Calu3 (cell line): ENCODE data around the gene CTNNA2. TPM values are rescaled to one million over a fixed set of nuclear protein-coding genes. Genes with fewer than 3 reads are reported as not detected.

Experiments
- BruUV-seq: library from RNA; stranded (reverse); fragments of 400-500 nt; replicated peaks from 2 replicates; lab custom pipeline; 2021; lab: Mats Ljungman, UMichigan
- CTCF ChIA-PET: fragments of 300-600 bp; sonication (Branson Sonifier 250); formaldehyde crosslinking; loops from one replicate; lab custom pipeline; 2022; ENCODE audit warnings: antibody characterized with exemption; lab: Charles Lee
- DNase-seq: peaks from one replicate; pipeline ENCODE4 v3.0.0; 2022
- H3K27ac Mint-ChIP-seq: one replicate; pipeline ENCODE4 v1.8.0; 2022; ENCODE audit warnings: mixed read lengths; ENCODE audit not compliant: unreplicated experiment
- H3K27me3 Mint-ChIP-seq: one replicate; pipeline ENCODE4 v1.8.0; 2022; ENCODE audit warnings: mixed read lengths; ENCODE audit not compliant: unreplicated experiment
- H3K36me3 Mint-ChIP-seq: one replicate; pipeline ENCODE4 v1.8.0; 2022; ENCODE audit warnings: mild to moderate bottlenecking, moderate library complexity, mixed read lengths; ENCODE audit not compliant: insufficient read depth, unreplicated experiment
- H3K4me1 Mint-ChIP-seq: one replicate; pipeline ENCODE4 v1.8.0; 2022; ENCODE audit warnings: mild to moderate bottlenecking, low read depth, mixed read lengths; ENCODE audit not compliant: unreplicated experiment
- H3K4me3 Mint-ChIP-seq: one replicate; pipeline ENCODE4 v1.8.0; 2022; ENCODE audit warnings: mild to moderate bottlenecking, low read depth, moderate library complexity, mixed read lengths; ENCODE audit not compliant: unreplicated experiment
- H3K9me3 Mint-ChIP-seq: one replicate; pipeline ENCODE4 v1.8.0; 2022; ENCODE audit warnings: low read depth, mixed read lengths; ENCODE audit not compliant: unreplicated experiment
- intact Hi-C: fragments of 100-400 bp; cut with micrococcal nuclease; formaldehyde crosslinking; loops from one replicate; pipeline ENCODE4 v1.10.0; 2022; ENCODE audit not compliant: unreplicated experiment
- total RNA-seq: library from RNA; stranded (reverse); gene quantifications from 2 replicates; pipeline ENCODE4 v1.2.3, GENCODE V29; 2022
- TF ChIP-seq, protein P1 (sequence below): fragments of 200-600 bp; IDR thresholded peaks from one replicate; pipeline ENCODE4 v1.8.0; 2022; ENCODE audit warnings: antibody characterized with exemption; ENCODE audit not compliant: unreplicated experiment

The CTNNA2 gene
- total RNA-seq, 1 experiment from 2014 or later: not detected

DNA sequence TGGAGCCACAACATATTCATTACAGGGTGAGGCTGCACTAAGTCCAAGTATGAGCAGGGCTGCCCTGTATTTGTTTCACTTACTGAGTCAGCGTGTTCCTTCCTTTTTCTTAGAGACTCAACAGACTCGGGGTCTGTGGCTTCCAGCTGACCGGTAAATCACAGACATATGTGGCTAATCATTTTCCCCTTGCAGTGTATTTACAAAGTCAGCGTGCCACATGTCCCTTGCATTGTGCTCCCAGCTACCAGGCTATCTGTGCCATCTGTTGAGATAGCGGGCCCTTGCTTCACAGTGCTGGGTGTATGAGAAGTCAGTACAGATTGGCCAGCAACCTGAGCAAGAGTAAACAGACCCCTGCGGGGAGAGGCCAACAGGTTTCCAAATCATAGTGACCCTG lies 537.4 kb downstream of the CTNNA2 start:
- intact Hi-C loops: no loop called here
- no peak overlapping the region for H3K27ac Mint-ChIP-seq
- CTCF ChIA-PET: no interaction called here
- H3K36me3 Mint-ChIP-seq: no peaks in the 10 kb centered on the region
- no peaks in the 10 kb centered on the region for H3K4me1 Mint-ChIP-seq
- peaks cover 3% of the 10 kb centered on the region for H3K9me3 Mint-ChIP-seq
- no peaks in the 10 kb centered on the region for H3K27me3 Mint-ChIP-seq
- no TSS peak for BruUV-seq
- H3K4me3 Mint-ChIP-seq: no peak overlapping the region
- no peak for DNase-seq
- TF ChIP-seq, protein P1, sequence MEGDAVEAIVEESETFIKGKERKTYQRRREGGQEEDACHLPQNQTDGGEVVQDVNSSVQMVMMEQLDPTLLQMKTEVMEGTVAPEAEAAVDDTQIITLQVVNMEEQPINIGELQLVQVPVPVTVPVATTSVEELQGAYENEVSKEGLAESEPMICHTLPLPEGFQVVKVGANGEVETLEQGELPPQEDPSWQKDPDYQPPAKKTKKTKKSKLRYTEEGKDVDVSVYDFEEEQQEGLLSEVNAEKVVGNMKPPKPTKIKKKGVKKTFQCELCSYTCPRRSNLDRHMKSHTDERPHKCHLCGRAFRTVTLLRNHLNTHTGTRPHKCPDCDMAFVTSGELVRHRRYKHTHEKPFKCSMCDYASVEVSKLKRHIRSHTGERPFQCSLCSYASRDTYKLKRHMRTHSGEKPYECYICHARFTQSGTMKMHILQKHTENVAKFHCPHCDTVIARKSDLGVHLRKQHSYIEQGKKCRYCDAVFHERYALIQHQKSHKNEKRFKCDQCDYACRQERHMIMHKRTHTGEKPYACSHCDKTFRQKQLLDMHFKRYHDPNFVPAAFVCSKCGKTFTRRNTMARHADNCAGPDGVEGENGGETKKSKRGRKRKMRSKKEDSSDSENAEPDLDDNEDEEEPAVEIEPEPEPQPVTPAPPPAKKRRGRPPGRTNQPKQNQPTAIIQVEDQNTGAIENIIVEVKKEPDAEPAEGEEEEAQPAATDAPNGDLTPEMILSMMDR: no peak

DNA sequence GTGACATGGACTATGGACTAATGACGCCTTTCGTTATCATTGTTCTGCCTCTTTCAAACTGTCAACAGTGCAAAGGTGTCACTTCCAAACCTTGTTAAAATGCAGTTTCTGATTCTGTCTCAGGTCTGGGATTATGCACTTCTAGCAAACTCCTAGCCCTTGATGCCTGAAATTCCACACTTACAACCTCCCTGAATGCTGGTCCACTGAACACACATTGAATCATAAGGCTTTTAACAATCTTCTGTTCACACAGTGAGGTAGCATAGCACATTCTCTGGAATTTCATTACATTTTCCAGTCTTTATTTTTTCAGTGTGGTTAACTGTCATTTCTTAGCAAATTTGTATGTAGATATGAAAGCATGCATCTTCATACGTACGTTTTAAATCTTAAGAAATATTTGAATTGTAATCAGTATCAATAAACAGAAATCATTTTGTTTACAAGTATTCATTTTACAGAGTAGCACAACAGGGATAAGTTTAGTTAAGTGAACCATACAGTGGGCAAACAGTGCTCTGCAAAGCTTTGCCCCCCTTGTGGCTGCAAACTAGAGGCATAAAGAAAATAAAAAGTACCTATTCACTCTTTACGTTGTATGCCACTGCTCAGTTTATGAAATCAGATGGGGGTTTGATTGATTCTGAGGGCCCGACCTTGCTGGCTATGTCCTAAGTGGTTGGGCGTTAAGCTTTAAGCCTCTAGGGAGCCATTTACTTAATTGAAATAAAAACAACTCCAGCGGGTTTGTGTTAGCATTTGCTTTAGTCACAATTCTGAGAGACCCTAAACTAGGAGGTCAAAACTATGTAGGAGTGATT lies 540.9 kb downstream of the CTNNA2 start:
- CTCF ChIA-PET: no interaction called here
- H3K4me1 Mint-ChIP-seq: no peaks in the 10 kb centered on the region
- peaks cover under 1% of the 10 kb centered on the region for H3K9me3 Mint-ChIP-seq
- DNase-seq: no peak
- H3K27ac Mint-ChIP-seq: no peak overlapping the region
- intact Hi-C loops: no loop called here
- no TSS peak for BruUV-seq
- no peaks in the 10 kb centered on the region for H3K36me3 Mint-ChIP-seq
- H3K4me3 Mint-ChIP-seq: no peak overlapping the region
- no peaks in the 10 kb centered on the region for H3K27me3 Mint-ChIP-seq
- TF ChIP-seq, protein P1: no peak

DNA sequence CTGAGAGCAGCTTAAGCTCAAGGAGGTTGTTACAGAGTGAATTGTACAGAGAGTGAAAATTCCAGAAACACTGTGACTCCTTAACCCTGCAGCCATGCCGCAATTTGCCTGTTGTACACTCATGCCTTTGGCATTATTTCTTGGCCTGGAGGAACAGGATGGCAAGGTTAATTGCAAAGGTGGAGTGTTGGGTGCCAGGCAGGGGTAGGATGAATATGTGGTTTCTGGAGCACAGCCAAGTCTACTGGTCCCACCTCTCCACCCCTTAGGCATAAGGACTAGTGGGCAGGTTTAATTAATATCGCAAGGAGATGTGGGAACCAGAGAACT lies 541.5 kb downstream of the CTNNA2 start:
- intact Hi-C loops: no loop called here
- Mint-ChIP-seq H3K4me1 (no peaks in the 10 kb centered on the region), H3K27ac (no peak overlapping the region), H3K4me3 (no peak overlapping the region), H3K9me3 (no peaks in the 10 kb centered on the region), H3K36me3 (no peaks in the 10 kb centered on the region), H3K27me3 (no peaks in the 10 kb centered on the region)
- no peak for DNase-seq
- no TSS peak for BruUV-seq
- CTCF ChIA-PET: no interaction called here
- TF ChIP-seq, protein P1: no peak

- CTCF ChIA-PET: no interaction called here
- no TSS peak for BruUV-seq
- DNase-seq: no peak
- no peaks in the 10 kb centered on the region for H3K27me3 Mint-ChIP-seq
- no peaks in the 10 kb centered on the region for H3K9me3 Mint-ChIP-seq
- TF ChIP-seq, protein P1: no peak
- H3K4me3 Mint-ChIP-seq: no peak overlapping the region
- no peaks in the 10 kb centered on the region for H3K36me3 Mint-ChIP-seq
- intact Hi-C loops: no loop called here
- H3K27ac Mint-ChIP-seq: no peak overlapping the region
- no peaks in the 10 kb centered on the region for H3K4me1 Mint-ChIP-seq
These were observed 545.1 kb downstream of the CTNNA2 start for GRCh38 chr2:80057956-80058355.
